GM23248 (cell line): ENCODE data around the gene RBFOX1.

Experiments
- EZH2 ChIP-seq: fragments of 200-600 bp; sonication (generic); IDR thresholded peaks from 2 replicates; pipeline ENCODE4 v1.6.1; 2018; ENCODE audit warnings: antibody characterized with exemption, mild to moderate bottlenecking; ENCODE audit not compliant: insufficient read depth, poor library complexity, severe bottlenecking
- EZH2phosphoT487 ChIP-seq: fragments of 200-600 bp; sonication (generic); IDR thresholded peaks from 2 replicates; pipeline ENCODE4 v1.6.1; 2018; ENCODE audit warnings: antibody characterized with exemption, moderate library complexity, mild to moderate bottlenecking, low read depth; ENCODE audit not compliant: insufficient read depth

DNA sequence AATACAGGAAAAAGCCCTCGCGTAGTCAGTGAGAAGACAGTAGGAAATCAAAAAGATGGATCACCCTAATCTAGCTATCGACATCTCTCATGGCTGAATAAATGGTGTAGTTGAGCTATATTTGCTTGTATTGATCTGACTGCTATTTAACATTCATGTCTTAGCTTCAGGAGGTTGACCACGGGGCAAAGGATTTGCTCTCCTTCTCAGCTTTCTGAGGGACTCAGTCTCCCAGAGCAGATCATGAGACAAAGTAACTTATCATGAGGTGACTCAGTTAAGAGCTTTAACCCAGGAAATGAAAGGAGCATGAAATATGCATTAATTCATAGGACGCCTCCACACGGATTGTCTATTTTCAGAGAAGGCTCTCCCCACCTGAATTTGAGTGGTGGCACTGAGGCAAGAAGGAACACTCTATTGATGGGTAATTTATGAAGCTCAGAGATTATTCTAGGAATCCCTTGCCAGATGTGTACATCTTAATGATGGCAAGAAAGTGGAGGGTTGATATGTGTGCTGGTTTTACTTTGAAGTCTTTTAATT lies 608 bp downstream of the RBFOX1 start:
- TF ChIP-seq EZH2 (no peak), EZH2phosphoT487 (no peak)
